Measurements from ENCODE around the gene AEN. TPM values are rescaled to one million over a fixed set of nuclear protein-coding genes. Genes with fewer than 3 reads are reported as not detected.

The AEN gene
- total and polyA plus RNA-seq, 10 donors, result 12.9 to 40.3 (median 23.5) TPM

DNA sequence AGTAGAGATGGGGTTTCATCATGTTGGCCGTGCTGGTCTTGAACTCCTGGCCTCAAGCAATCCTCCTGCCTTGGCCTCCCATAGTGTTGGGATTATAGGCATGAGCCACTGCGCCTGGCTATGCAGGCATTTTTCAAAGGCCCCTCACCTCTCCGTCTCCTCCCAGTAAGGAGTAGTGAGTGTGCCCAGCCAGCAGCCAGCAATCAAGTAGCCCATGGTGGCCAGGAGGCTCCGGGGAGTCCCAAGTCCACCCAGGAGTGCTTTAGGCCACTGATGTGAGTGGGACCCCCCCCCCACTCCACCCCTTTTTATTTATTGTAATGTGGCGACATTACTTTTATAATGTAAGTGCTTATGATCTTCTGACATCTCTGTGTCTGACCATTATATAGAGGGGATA is 25.8 kb downstream of the AEN start:
- H3K4me1 ChIP-seq, result peaks cover 36 to 100% (median 88%) of the 10 kb centered on the region in 6 donors
- peaks cover 0 to 99% (median 8%) of the 10 kb centered on the region in 6 donors for H3K36me3 ChIP-seq
- no peak for TF ChIP-seq POLR2A (IDR thresholded peaks at IDR 0.05)
- no peak for TF ChIP-seq POLR2AphosphoS5 (IDR thresholded peaks at IDR 0.05)
- TF ChIP-seq, protein P1, sequence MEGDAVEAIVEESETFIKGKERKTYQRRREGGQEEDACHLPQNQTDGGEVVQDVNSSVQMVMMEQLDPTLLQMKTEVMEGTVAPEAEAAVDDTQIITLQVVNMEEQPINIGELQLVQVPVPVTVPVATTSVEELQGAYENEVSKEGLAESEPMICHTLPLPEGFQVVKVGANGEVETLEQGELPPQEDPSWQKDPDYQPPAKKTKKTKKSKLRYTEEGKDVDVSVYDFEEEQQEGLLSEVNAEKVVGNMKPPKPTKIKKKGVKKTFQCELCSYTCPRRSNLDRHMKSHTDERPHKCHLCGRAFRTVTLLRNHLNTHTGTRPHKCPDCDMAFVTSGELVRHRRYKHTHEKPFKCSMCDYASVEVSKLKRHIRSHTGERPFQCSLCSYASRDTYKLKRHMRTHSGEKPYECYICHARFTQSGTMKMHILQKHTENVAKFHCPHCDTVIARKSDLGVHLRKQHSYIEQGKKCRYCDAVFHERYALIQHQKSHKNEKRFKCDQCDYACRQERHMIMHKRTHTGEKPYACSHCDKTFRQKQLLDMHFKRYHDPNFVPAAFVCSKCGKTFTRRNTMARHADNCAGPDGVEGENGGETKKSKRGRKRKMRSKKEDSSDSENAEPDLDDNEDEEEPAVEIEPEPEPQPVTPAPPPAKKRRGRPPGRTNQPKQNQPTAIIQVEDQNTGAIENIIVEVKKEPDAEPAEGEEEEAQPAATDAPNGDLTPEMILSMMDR (IDR thresholded peaks at IDR 0.05 in 8 of 11, conservative IDR thresholded peaks at IDR 0.05 in 3 of 11), result no peak
- H3K27ac ChIP-seq, result peak overlapping the region in 5 of 8 donors; percentile 37 to 93 (median 73)
- intact Hi-C loops (cut with DNase I; ENCODE audit: low total_unique reads), result no loop called here
- no peak overlapping the region for H3K4me3 ChIP-seq
- peak; percentile 59 for DNase-seq
- WGBS, 5 donors, result 78 to 98% (median 88%) methylated on average over 5 of the region's 5 CpGs
- H3K27me3 ChIP-seq (replicated peaks in 1 of 7), result no peaks in the 10 kb centered on the region
- no peaks in the 10 kb centered on the region for H3K9me3 ChIP-seq

DNA sequence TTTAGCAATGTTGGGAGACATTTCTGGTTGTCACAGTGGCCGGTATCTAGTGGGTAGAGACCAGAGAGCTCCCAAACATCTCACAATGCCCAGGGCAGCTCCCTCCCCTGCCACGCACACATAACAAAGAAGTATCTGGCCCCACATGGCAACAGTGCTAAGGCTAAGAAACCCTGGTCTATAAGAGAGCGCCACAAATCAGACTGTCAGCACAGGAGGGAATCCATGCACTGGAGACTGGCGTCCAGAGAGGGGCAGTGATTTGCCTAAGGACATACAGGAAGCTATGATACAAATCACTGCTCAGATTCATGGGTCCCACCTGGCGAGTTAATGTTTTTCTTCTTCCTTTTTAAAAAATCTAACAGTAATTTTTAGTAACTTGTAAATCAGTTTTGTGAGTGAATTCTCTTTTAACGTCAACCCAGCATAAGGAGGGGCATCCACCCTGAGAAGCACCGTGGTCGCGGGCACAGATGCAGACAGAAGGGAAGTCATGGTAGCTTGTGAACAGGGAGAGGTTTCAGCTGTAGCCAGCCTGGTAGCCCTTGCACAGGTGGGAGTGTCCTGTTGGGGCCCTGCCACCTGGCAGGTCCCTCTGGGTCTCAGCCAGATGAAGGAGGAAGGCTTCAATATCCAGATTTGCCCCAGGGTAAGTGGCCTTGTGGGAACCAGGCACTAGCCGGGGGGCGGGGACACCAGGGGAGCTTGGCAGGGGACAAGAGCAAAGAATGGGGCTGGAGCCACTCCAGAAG is 26.4 kb downstream of the AEN start:
- peaks cover 32 to 97% (median 84%) of the 10 kb centered on the region in 6 donors for H3K4me1 ChIP-seq
- peak; percentile 79 for DNase-seq
- H3K27me3 ChIP-seq (replicated peaks in 1 of 7), result no peaks in the 10 kb centered on the region
- H3K9me3 ChIP-seq, result no peaks in the 10 kb centered on the region
- H3K27ac ChIP-seq, result peak overlapping the region; percentile 17 to 93 (median 72)
- peaks cover 0 to 96% (median 8%) of the 10 kb centered on the region in 6 donors for H3K36me3 ChIP-seq
- TF ChIP-seq, protein P1 (IDR thresholded peaks at IDR 0.05 in 8 of 11, conservative IDR thresholded peaks at IDR 0.05 in 3 of 11), result no peak
- peak in 2 of 3 donors; percentile 43 to 50 for TF ChIP-seq POLR2AphosphoS5 (IDR thresholded peaks at IDR 0.05)
- no peak for TF ChIP-seq POLR2A (IDR thresholded peaks at IDR 0.05)
- H3K4me3 ChIP-seq, result no peak overlapping the region
- intact Hi-C loops (cut with DNase I; ENCODE audit: low total_unique reads), result no loop called here
- WGBS, 5 donors, result 67 to 75% (median 71%) methylated on average over 11 of the region's 11 CpGs

DNA sequence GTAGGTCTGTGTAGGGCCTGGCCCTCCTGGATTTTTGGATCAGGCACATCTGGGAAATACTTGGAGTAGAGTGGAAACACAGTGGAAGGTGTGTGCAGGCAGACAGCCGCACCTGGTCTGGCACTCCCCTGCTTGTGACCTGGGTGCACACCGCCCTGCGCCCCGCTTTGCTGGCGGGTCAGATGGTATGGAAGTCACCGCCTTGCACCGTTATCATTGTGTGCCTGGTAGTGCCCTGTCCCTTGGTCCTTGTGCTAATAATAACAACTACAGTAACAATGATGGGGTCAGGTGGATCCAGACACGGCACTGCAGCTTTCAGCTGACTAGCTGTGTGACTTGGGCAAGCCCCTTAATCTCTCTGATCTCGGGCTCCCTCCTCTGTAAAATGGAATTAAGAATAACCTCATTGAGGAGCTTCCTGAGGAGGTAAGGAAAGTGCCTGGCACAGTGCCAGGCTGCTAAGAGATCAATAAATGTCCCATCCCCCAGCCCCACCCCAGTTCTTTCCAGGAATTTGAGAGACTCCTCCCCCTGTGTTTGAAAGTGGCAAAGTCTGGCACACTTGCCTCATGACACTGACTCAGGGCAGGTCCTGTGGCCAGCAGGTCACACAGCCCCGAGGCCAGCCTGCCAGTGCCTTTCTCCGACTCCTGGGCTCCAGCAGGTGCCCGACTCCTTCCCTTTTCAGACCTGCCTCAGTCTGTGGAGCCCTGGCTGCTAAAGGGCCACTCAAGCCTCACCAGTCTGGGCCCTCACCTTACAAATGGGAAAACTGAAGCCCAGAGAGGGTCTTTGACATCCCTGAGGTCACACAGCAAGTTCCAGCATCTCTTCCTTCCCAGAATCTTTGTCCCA is 27.4 kb downstream of the AEN start:
- TF ChIP-seq POLR2A (IDR thresholded peaks at IDR 0.05), result no peak
- peak in 2 of 3 donors; percentile 26 to 35 for TF ChIP-seq POLR2AphosphoS5 (IDR thresholded peaks at IDR 0.05)
- TF ChIP-seq, protein P1 (IDR thresholded peaks at IDR 0.05 in 8 of 11, conservative IDR thresholded peaks at IDR 0.05 in 3 of 11), result no peak
- peak overlapping the region; percentile 52 to 93 (median 72) for H3K27ac ChIP-seq

More for the DNA sequence above, 27.4 kb downstream of the AEN start:
- peaks cover 0 to 96% (median 8%) of the 10 kb centered on the region in 6 donors for H3K36me3 ChIP-seq
- intact Hi-C loops (cut with DNase I; ENCODE audit: low total_unique reads), result no loop called here
- H3K4me3 ChIP-seq, result no peak overlapping the region
- H3K9me3 ChIP-seq, result no peaks in the 10 kb centered on the region
- peaks cover 35 to 97% (median 85%) of the 10 kb centered on the region in 6 donors for H3K4me1 ChIP-seq
- no peaks in the 10 kb centered on the region for H3K27me3 ChIP-seq (replicated peaks in 1 of 7)
- WGBS, 5 donors, result 83 to 86% (median 84%) methylated on average over 12 of the region's 12 CpGs
- DNase-seq, result peak; percentile 78

Data from spleen (tissue), 11 donors.